ENCODE data around the gene KDM2B.
"Not testable (repeated sequence)": the region's sequence is repeated elsewhere in the genome, so short reads cannot be mapped to it uniquely, and the experiment has no call there.

The KDM2B gene

GRCh38 chr12:121499929-121500793 lies 80.7 kb downstream of the KDM2B start:
- DNase-seq, result peak; percentile 59

GRCh38 chr12:121495746-121496145 lies 85.1 kb downstream of the KDM2B start:
- DNase-seq, result no peak

DNA sequence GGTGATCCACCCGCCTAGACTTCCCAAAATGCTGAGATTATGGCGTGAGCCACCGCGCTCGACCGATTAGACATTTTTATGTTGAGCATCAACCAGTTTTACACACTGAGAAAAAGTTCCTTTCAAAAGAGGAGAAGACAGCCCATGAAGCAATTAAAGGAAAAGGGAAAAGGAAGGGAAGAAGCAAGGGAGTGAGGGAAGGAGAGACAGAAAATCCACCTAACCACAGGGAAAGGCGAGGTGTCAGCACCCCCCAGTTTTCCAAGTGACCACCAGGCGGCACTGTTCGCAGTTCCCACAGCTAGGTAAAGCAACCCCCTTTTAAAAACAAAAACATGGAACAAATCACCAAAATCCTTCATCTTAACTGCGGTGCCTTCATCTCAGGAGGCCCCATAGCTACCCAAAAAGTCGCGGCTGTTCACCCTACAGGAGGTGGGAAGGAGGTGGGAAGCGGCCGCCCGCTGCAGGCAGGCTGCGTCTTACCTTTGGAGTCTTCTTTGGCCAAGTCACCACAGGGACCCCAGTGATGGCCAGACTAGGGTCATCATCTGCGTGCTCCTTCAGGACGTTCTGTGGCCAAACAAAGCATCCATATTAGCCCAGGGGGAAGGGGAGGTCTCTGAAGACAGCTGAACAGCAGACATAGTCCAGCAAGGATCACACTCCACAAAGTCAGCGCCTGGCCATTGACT lies 86.6 kb downstream of the KDM2B start:
- peak; percentile 50 for DNase-seq

GRCh38 chr12:121490401-121491281 lies 90.2 kb downstream of the KDM2B start:
- DNase-seq, result no peak

DNA sequence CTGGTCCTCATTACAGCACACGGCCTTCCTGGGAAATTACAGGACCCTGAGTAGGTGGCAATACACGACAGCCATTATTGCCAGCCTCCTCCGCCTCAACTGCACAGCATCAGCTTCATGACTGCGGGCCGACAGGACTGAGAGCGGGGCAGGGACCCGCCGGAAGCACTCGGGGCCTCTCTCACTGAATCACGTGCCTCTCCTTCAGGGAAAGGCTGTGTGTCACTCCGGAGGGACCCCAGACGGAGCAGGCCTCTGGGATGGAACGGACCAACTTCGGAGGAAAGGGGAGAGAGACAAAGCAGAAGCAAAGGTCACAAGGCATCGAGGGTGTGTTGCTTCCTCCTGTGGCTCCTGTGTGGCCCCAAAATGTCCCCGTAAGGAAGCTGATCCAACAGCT lies 90.9 kb downstream of the KDM2B start:
- no peak for DNase-seq

DNA sequence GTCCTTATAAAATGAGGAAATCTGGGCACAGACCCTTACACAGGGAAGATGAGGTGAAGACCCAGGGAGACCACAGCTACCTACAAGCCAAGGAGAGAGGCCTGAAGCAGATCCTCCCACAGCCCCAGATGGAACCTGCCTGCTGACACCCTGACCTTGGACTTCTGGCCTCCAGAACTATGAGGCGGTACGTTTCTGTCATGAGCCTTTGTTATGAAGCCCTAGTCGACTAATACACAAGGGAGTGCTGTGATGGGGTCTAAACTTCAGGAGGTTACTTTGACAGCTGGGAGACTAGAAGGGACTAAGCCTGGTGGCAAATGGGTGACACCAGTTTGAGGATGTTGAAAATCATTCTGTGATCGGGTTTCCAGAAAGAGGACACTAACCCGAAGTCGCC lies 95.9 kb downstream of the KDM2B start:
- DNase-seq, result no peak

DNA sequence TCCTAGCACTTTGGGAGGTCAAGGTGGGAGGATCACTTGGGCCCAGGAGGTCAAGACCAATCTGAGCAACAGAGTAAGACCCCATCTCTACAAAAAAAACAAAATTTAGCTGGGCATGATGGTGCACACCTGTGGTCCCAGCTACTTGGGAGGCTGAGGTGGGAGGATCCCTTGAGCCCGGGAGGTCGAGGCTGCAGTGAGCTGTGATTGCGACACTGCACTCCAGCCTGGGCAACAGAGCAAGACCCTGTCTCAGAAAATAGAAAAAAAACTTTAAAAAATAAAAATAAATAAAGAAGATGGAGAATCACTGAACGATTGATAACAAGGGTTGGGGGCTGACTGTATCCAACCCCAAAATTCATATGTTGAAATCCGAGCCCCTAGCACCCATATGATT lies 96.3 kb downstream of the KDM2B start:
- not testable (repeated sequence) for DNase-seq

DNA sequence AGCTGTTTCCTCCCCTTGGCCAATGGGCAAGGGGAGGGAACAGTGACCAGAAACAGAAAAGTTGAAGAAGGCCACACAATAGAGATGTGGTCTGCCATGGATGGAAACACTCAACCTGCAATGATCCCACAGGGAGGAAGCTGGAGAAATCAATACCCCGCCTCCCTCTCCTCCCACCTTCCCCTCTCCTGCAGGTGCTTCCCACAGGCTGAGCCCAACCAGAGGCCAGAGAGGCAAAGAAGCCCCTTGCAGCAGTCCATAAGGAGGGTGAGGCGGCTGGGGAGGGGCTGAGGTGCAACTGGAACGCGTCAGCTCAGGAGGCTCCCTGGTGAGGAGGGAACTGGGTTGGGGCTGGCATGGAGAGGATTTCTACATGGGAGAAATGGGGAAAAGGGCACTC lies 96.9 kb downstream of the KDM2B start:
- DNase-seq, result no peak

DNA sequence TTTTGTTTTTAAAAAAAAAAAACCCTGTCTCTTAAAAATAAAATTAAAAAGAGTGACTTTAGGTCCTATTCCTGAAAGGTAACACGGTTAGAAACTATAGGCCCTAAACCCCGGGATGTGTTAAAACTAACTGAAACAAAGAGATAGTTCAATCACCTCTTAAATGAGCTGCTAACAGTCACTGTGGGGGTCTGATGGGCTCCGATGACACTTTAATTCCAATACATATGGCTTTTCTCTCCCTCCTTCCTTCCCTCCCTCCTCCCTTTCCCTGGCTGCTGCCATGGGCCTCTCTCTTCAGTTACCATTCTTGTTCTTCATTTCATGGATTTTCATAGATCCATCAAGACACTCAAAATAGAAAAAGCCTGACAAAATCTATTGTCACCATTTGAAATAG lies 104.3 kb downstream of the KDM2B start:
- no peak for DNase-seq

DNA sequence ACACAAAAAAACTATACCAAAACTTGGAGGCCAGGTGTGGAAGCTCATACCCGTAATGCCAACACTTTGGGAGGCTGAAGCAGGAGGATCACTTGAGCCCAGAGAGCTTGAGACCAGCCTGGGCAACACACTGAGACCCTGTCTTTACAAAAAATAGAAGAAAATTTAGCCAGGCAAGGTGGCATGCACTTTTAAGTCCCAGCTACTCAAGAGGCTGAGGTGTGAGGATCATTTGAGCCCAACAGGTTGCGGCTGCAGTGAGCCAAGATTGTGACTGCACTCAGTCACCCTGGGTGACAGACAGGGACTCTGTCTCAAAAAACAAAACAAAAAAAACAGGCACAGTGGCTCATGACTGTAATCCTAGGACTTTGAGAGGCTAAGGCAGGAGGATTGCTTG lies 105.5 kb downstream of the KDM2B start:
- DNase-seq, result no peak

DNA sequence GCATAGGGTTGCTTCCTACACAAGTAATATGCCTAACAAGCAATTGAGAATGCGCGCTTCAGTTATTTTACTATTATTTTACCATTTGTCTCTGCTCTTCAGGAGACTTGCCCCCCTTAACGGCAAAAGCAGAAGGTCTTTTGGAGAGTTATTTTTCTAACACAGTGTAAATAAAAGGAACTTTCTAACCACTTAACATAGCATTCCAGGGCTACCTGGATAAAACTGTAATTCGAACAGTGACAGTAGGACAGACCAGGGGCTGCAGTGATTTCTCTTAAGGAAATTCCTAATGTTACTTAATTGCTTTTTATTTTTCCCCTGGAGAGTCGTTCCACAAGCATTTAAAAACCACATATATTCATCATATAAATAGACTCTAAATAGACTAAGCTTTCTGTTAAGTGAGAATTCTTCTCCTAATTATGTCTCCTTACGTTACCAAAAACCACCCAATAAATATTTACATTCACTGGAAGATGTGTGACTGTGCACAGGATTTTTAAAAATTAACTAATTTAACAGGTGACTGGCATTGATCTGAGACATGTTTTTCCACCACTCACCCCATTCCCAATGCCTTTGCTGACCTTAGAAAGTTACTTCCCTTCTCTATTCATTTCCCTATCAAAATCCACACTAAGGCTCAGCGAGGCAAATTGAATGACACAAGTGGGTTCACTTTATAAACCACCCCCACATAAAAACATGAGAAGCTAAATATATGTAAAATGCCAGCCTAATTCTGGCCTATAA lies 108.5 kb downstream of the KDM2B start:
- DNase-seq, result no peak

DNA sequence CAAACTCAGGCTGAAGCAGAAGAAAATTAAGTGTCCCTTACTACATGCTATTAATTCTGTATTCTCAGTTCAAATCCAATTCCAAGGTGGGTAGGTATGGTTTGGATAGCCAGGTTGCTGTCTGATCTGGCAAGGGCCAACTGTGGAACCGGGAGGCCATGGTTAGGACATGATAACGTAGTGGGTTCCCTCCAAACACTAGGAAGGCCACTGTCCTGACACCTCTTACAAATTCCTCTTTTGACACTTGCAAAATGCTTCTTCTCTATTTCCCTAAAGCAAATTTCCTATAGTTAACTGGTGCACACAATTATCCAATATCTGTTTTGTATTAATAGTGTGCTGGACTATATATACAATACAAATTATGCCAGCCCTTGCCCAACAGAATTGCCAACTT lies 110.1 kb downstream of the KDM2B start:
- DNase-seq, result no peak

DNA sequence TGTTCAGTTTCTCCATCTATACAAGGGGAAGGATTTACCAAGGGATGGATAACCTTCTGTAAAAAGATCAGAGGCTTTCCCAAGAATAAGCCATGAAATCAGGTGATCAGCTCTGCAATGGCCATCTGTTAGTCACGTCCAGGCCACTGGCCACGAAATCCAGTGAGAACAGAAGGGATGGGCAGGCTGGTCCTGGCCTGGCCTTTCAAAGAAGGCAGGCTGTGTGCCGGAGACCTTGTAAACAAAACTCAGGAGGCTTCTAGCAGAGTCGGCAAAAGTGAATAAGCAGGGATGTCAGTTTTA lies 112.4 kb downstream of the KDM2B start:
- DNase-seq, result no peak

DNA sequence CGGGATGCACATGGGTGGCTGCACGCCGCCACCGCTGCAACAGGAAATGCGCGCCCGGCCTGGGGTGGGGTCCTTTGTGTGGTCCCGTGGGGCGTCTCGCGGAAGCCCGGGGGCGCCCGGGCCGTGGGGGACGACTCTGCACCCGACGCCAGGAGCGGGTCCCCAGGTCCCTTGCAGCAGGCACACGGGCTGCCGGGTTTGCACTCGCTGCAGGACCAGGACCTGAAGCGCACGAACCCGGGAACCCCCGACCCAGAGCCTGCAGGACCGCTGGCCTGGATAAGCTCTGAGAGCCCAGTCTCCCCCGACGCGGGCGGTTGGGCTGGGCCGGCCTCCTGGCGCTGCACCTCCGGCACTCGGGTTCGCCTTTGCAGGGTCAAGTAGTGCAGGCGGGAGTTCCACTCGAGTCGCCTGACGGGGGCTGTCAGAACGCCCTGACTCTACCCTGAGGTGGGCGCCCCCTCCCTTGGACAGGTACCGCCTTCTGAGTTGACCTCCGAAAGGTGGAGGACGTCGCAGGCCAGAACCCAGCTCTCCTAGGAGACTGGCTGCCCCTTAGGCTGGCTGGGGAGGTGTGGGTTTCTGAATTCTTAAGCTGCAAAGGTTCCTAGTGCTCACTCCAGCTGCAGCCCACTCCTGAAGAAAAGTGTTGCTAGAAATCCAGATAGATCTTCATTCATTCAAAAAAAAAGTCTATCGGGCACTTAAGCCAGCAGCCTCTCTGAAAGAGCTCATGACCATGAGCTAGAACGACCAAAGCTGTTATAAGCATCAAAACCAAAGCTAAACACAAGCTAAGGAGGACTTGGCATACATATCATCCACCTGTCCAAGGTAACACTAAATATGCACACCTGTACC lies 113.0 kb downstream of the KDM2B start:
- no peak for DNase-seq

DNA sequence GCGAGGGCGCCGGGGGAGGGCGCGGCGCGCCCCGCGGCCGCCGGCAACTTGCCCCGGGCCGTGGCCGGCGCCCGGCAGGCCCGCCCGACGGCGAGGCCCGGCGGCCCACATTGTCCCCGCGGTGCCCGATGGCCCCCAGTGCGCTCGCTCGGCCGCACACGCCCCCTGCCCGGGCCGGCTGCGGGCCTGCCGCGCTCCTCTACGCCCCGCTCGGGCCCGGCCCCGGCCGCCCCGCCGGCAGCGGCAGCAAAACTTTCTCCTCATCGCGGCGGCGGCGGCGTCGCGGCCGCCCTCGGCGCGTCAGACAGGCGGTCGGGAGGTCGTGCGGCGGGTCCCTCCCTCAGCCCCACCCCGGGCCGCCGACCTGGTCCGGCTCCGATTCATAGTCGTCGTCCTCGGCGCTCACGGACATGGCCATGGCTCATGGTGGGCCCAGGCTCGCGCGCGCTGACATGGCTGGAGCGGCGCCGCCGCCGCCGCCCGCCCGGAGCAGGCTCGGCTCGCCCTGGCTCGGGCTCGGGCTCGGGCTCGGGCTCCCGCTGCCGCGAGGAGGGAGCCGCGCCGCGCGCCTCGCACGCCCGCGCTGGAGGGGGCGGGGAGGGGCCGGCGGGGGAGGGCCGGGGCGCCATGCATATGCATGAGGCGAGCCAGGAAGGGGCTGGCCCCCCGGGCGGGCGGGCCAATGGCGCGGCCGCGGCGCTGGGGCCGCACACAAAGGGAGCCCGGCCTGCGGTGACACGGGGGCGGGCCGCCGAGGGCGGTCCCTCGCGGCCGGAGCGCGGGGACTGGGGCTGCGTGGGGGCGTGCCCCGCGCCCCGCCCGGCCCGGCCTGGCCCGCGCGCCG lies 113.8 kb downstream of the KDM2B start:
- DNase-seq, result peak; percentile 92

DNA sequence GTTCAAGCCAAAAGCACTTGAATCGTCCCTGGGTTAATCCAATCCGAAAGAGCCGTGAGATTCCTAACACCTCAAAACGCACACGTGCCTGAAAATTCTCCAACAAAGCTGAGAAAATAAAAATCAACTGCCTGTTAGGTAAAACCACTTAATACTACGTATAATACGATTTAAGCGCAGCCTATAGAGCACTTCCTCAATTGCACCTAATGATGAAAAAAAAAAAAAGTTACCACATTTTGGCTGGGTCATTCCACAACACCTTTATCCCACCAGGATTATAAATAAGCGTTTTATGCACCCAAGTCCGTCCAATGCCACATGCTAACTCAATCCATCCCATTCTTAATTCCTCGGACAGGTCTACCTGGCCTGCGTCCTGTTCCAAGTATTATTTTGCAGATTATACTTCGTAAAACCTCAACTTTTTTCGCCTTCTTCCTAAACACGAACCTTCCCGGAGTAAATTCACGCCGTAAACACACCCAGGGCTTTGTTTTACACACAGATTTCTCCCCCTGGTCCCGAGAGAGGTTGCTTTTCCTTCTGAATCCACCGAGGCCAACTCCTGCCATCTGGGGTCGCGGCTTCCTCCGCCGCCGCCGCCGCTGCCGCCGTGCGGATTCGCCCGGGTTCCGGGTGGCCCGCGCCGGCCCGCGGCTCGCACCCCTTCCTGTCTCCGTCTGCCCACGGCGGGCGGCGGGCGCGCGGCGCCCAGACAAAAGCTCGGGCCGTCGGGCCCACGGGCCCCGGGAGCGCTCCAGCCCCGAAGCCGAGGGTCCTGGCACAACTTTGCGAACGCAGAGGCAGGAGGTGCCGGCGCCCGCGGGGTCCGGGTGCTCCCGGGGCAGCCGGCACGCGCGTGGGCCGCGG lies 114.7 kb downstream of the KDM2B start:
- DNase-seq, result peak; percentile 26

DNA sequence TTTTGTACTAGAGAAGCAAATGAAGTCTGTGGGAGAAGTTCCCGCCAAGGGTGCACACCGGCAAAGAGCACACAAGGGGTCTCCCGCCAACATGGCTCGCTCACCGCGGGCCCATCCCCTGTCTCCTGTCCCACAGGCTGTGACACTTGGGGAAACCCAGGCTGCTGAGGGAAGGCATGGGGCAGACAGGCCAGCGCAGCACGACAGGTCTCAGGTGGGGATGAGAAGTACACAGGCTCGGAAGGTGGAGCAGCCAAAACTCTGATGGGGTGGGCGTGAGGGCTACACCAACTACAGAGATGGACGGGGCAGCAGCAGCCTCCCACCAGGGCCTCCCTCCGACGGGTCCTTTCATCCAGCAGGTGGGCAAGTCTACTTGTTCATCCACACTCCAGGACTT lies 116.5 kb downstream of the KDM2B start:
- no peak for DNase-seq

GRCh38 chr12:121461048-121461447 lies 119.8 kb downstream of the KDM2B start:
- peak; percentile 29 for DNase-seq

DNA sequence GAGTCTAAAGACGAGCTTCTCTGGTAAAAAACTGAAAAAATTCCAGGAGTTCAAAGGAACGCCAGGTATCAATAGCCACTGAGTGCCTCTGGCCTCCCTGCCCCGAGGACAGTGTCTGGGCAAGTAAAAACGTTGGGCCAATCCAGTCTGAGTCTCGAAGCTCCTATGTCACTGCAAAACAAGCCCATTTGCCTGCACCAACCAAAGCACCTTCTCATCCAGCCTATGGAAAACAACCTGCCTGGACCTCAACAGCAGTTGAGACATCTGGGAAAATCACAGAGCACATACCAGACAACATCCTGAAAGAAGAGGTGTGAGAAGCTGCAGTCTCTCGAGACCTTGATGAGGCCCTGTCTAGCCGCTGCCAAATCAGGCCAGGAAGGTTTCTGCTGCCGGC lies 124.3 kb downstream of the KDM2B start:
- DNase-seq, result no peak

Data from CD4-positive, alpha-beta T cell treated with Interleukin-15 for 1 hour (primary cell).